IMR-90 (cell line): ENCODE measurements around the gene CDH7. TPM values are rescaled to one million over a fixed set of nuclear protein-coding genes. Genes with fewer than 3 reads are reported as not detected.

Source experiments
- ATAC-seq: fragments of 200-7000 bp; cut with Tn5 transposase; 2 replicates; pipeline ENCODE4 v1.9.1; 2020; ENCODE audit warnings: low read depth, mild to moderate bottlenecking, moderate library complexity
- BruUV-seq: library from RNA; stranded (reverse); fragments of 400-500 nt; replicated peaks from 2 replicates; lab custom pipeline; 2021; lab: Mats Ljungman, UMichigan
- CTCF ChIA-PET: fragments of 300-600 bp; formaldehyde crosslinking; extraction: SDS; loops from one replicate; lab custom pipeline; 2021; ENCODE audit warnings: antibody characterized with exemption; lab: Yijun Ruan, JAX
- POLR2A ChIA-PET: fragments of 300-600 bp; sonication (Branson Sonifier 250); formaldehyde crosslinking; loops from one replicate; lab custom pipeline; 2022; ENCODE audit warnings: antibody characterized with exemption; ENCODE audit not compliant: unreplicated experiment; lab: Charles Lee
- DNase-seq: peaks from one replicate; pipeline ENCODE4 v3.0.0; 2013
- H2AFZ ChIP-seq: replicated peaks from 2 replicates; pipeline ENCODE3; 2013; ENCODE audit warnings: low read length, mild to moderate bottlenecking; ENCODE audit not compliant: poor library complexity
- H2AK5ac ChIP-seq: 2 replicates; pipeline ENCODE4 v1.6.1; 2013; ENCODE audit warnings: low read depth, low read length, inconsistent platforms
- H2AK9ac ChIP-seq: replicated peaks from 2 replicates; pipeline ENCODE3; 2013; ENCODE audit warnings: mild to moderate bottlenecking, low read depth, low read length, moderate library complexity; ENCODE audit not compliant: poor library complexity
- H2BK120ac ChIP-seq: 2 replicates; pipeline ENCODE4 v1.6.1; 2013; ENCODE audit warnings: low read depth, low read length, inconsistent platforms
- H2BK15ac ChIP-seq: 3 replicates; pipeline ENCODE4 v1.6.1; 2013; ENCODE audit warnings: low read depth, low read length, inconsistent platforms
- H2BK20ac ChIP-seq: 2 replicates; pipeline ENCODE4 v1.6.1; 2013; ENCODE audit warnings: low read depth, mild to moderate bottlenecking, inconsistent platforms, low read length, moderate library complexity
- H2BK5ac ChIP-seq: 2 replicates; pipeline ENCODE4 v1.6.1; 2013; ENCODE audit warnings: mild to moderate bottlenecking, low read depth, low read length, inconsistent platforms; ENCODE audit not compliant: poor library complexity, severe bottlenecking
- H3K14ac ChIP-seq: replicated peaks from 2 replicates; pipeline ENCODE4 v1.6.1; 2013; ENCODE audit warnings: low read depth, low read length, inconsistent platforms
- H3K18ac ChIP-seq: 2 replicates; pipeline ENCODE4 v1.6.1; 2013; ENCODE audit warnings: low read depth, low read length, control low read depth
- H3K23ac ChIP-seq: 2 replicates; pipeline ENCODE4 v1.6.1; 2013; ENCODE audit warnings: low read depth, low read length, inconsistent platforms
- H3K27ac ChIP-seq: 2 replicates; pipeline ENCODE4 v1.5.1; 2013; ENCODE audit warnings: mild to moderate bottlenecking, control low read depth, low read length; ENCODE audit not compliant: insufficient read depth
- H3K27me3 ChIP-seq: 2 replicates; pipeline ENCODE4 v1.6.1; 2013; ENCODE audit warnings: low read length; ENCODE audit not compliant: control insufficient read depth, insufficient read depth
- H3K36me3 ChIP-seq: 2 replicates; pipeline ENCODE4 v1.6.1; 2013; ENCODE audit warnings: low read length, mixed read lengths; ENCODE audit not compliant: control insufficient read depth, insufficient read depth
- H3K4ac ChIP-seq: 2 replicates; pipeline ENCODE4 v1.6.1; 2013; ENCODE audit warnings: low read depth, low read length, inconsistent platforms
- H3K4me1 ChIP-seq: 2 replicates; pipeline ENCODE4 v1.6.1; 2013; ENCODE audit warnings: low read length, mixed read lengths; ENCODE audit not compliant: control insufficient read depth, insufficient read depth
- H3K4me2 ChIP-seq: 2 replicates; pipeline ENCODE4 v1.6.1; 2013; ENCODE audit warnings: low read depth, mild to moderate bottlenecking, control low read depth, low read length, moderate library complexity
- H3K4me3 ChIP-seq: 2 replicates; pipeline ENCODE4 v1.5.1; 2013; ENCODE audit warnings: low read depth, mild to moderate bottlenecking, control low read depth, low read length, moderate library complexity; ENCODE audit not compliant: insufficient read depth
- H3K56ac ChIP-seq: 2 replicates; pipeline ENCODE4 v1.6.1; 2013; ENCODE audit warnings: low read length, inconsistent platforms; ENCODE audit not compliant: insufficient read depth; ENCODE audit errors: extremely low read depth
- H3K79me1 ChIP-seq, 2 experiments: 2 replicates each; pipeline ENCODE4 v1.6.1; 2013; ENCODE audit warnings: low read length in 2 of 2, inconsistent platforms in 1 of 2, low read depth in 1 of 2
- H3K9ac ChIP-seq: 2 replicates; pipeline ENCODE4 v1.6.1; 2013; ENCODE audit warnings: low read depth, low read length, control low read depth
- H3K9me1 ChIP-seq: 2 replicates; pipeline ENCODE4 v1.6.1; 2013; ENCODE audit warnings: low read length, inconsistent platforms; ENCODE audit not compliant: insufficient read depth
- H3K9me3 ChIP-seq: 2 replicates; pipeline ENCODE4 v1.6.1; 2013; ENCODE audit warnings: low read length; ENCODE audit not compliant: control insufficient read depth, insufficient read depth
- H4K20me1 ChIP-seq: 2 replicates; pipeline ENCODE4 v1.6.1; 2013; ENCODE audit warnings: low read length, inconsistent platforms; ENCODE audit not compliant: insufficient read depth
- H4K5ac ChIP-seq: 2 replicates; pipeline ENCODE4 v1.6.1; 2013; ENCODE audit warnings: mild to moderate bottlenecking, low read depth, low read length, control low read depth
- H4K8ac ChIP-seq, 2 experiments: 2 replicates each; pipeline ENCODE4 v1.6.1; 2013; ENCODE audit warnings: low read depth in 2 of 2, low read length in 2 of 2, control low read depth in 1 of 2, inconsistent platforms in 1 of 2
- H4K91ac ChIP-seq: 2 replicates; pipeline ENCODE4 v1.6.1; 2013; ENCODE audit warnings: low read depth, low read length, inconsistent platforms; ENCODE audit not compliant: insufficient read depth
- CHD1 ChIP-seq: IDR thresholded peaks from 2 replicates; pipeline ENCODE4 v1.6.1; 2012; ENCODE audit warnings: low read depth, low read length, improper control_type of control experiment
- MAFK ChIP-seq: IDR thresholded peaks from 2 replicates; pipeline ENCODE4 v1.6.1; 2012; ENCODE audit warnings: low read depth, low read length, improper control_type of control experiment
- RCOR1 ChIP-seq: IDR thresholded peaks from 2 replicates; pipeline ENCODE4 v1.6.1; 2012; ENCODE audit warnings: mild to moderate bottlenecking, low read length, improper control_type of control experiment; ENCODE audit not compliant: insufficient replicate concordance
- WGBS, 2 experiments: methylation state at CpG; one replicate each; pipeline versions ENCODE4 v1.1.5 to v1.1.7; 2013; ENCODE audit warnings: missing lambda C conversion rate in 2 of 2; ENCODE audit not compliant: insufficient read length in 1 of 2; ENCODE audit errors: extremely low coverage in 2 of 2; 5-methylcytosine and 5-hydroxymethylcytosine counted together
- dilution Hi-C: fragments of 300-500 bp; cut with HindIII; formaldehyde crosslinking; loops from one replicate; pipeline ENCODE4 v1.14.3; 2018; ENCODE audit warnings: low sequenced_read_pairs; ENCODE audit not compliant: unreplicated experiment
- in situ Hi-C: fragments of 300-500 bp; cut with MboI; formaldehyde crosslinking; loops from 3 replicates; pipeline ENCODE4 v1.14.3; 2019; ENCODE audit warnings: low sequenced_read_pairs, inconsistent platforms, mixed read lengths
- intact Hi-C: fragments of 100-400 bp; cut with micrococcal nuclease; formaldehyde crosslinking; loops from 2 replicates; pipeline ENCODE4 v1.10.0; 2022
- polyA plus RNA-seq, 3 experiments: library from polyadenylated mRNA; depleted of rRNA; stranded (reverse); fragments of >200 nt; gene quantifications; 2 replicates each; pipeline ENCODE4 v1.2.3, GENCODE V29; 2012; ENCODE audit warnings: low replicate concordance in 1 of 3
- total RNA-seq: library from RNA; depleted of rRNA; stranded (reverse); fragments of >200 nt; gene quantifications from 2 replicates; pipeline ENCODE4 v1.2.3, GENCODE V29; 2012

Gene CDH7
- total and polyA plus RNA-seq, 2 of the 4 experiments (the other 2 are of a cell fraction), result not detected

- Histone ChIP-seq H3K4me2 (no peak overlapping the region), H3K56ac (no peak overlapping the region), H3K27ac (no peak overlapping the region), H3K9me1 (no peaks in the 10 kb centered on the region), H4K91ac (no peak overlapping the region), H3K14ac (no peak overlapping the region), H3K36me3 (no peaks in the 10 kb centered on the region), H3K79me1 (no peaks in the 10 kb centered on the region), H3K4me1 (no peaks in the 10 kb centered on the region), H3K4ac (no peak overlapping the region), H3K27me3 (no peaks in the 10 kb centered on the region), H4K5ac (no peak overlapping the region), H3K9me3 (peaks cover 5% of the 10 kb centered on the region; the same call in 1 of the 2 replicates), H2AK5ac (no peak overlapping the region), H4K8ac (no peak overlapping the region), H3K9ac (no peak overlapping the region), H3K18ac (no peak overlapping the region), H3K4me3 (no peak overlapping the region), H3K23ac (no peak overlapping the region), H2AFZ (no peak overlapping the region), H2BK120ac (no peak overlapping the region), H4K20me1 (no peaks in the 10 kb centered on the region), H2BK15ac (no peak overlapping the region), H2BK5ac (no peak overlapping the region), H2AK9ac (no peak overlapping the region), H2BK20ac (no peak overlapping the region)
- no TSS peak for BruUV-seq
- DNase-seq (no peak), ATAC-seq (no peak)
- WGBS, 2 experiments, result no CpG with 5 or more reads among the region's 3 CpGs
- TF ChIP-seq RCOR1 (no peak), MAFK (no peak), CHD1 (no peak)
- ChIA-PET CTCF (no interaction called here), POLR2A (no interaction called here)
- in situ Hi-C loops (no loop called here), dilution Hi-C loops (no loop called here), intact Hi-C loops (no loop called here)
Observed at GRCh38 chr18:65735155-65735554, 15.7 kb upstream of the CDH7 start.
